HEK293T (cell line): ENCODE data around the gene FERMT2.

Source experiments
- ARNT ChIP-seq: fragments of 450-650 bp; IDR thresholded peaks from 2 replicates; pipeline ENCODE4 v1.6.1; 2017; ENCODE audit warnings: mild to moderate bottlenecking
- BHLHE40 ChIP-seq: fragments of 450-650 bp; IDR thresholded peaks from 2 replicates; pipeline ENCODE4 v1.6.1; 2016; ENCODE audit warnings: mild to moderate bottlenecking, moderate library complexity, borderline replicate concordance
- ELF4 ChIP-seq: fragments of 450-650 bp; IDR thresholded peaks from 2 replicates; pipeline ENCODE4 v1.6.1; 2017; ENCODE audit warnings: antibody characterized with exemption
- FOXA1 ChIP-seq: fragments of 450-650 bp; IDR thresholded peaks from 2 replicates; pipeline ENCODE4 v1.6.1; 2016; ENCODE audit warnings: mild to moderate bottlenecking
- FOXK2 ChIP-seq: fragments of 450-650 bp; IDR thresholded peaks from 2 replicates; pipeline ENCODE4 v1.6.1; 2016; ENCODE audit warnings: mild to moderate bottlenecking
- FOXM1 ChIP-seq: fragments of 450-650 bp; IDR thresholded peaks from 2 replicates; pipeline ENCODE4 v1.6.1; 2017; ENCODE audit warnings: mild to moderate bottlenecking, borderline replicate concordance
- HDGF ChIP-seq: fragments of 450-650 bp; IDR thresholded peaks from 2 replicates; pipeline ENCODE4 v1.6.1; 2017; ENCODE audit warnings: antibody characterized with exemption, borderline replicate concordance
- LEF1 ChIP-seq: fragments of 450-650 bp; IDR thresholded peaks from 2 replicates; pipeline ENCODE4 v1.6.1; 2017; ENCODE audit warnings: mild to moderate bottlenecking, borderline replicate concordance
- NFRKB ChIP-seq: fragments of 450-650 bp; IDR thresholded peaks from 2 replicates; pipeline ENCODE4 v1.6.1; 2016; ENCODE audit warnings: mild to moderate bottlenecking, moderate library complexity
- SP1 ChIP-seq: fragments of 450-650 bp; IDR thresholded peaks from 2 replicates; pipeline ENCODE4 v1.6.1; 2017
- SUZ12 ChIP-seq: fragments of 450-650 bp; IDR thresholded peaks from 2 replicates; pipeline ENCODE4 v1.6.1; 2016; ENCODE audit warnings: mild to moderate bottlenecking
- TARDBP ChIP-seq: fragments of 450-650 bp; IDR thresholded peaks from 2 replicates; pipeline ENCODE4 v1.6.1; 2016
- ZNF384 ChIP-seq: fragments of 450-650 bp; IDR thresholded peaks from 2 replicates; pipeline ENCODE4 v1.6.1; 2016

DNA sequence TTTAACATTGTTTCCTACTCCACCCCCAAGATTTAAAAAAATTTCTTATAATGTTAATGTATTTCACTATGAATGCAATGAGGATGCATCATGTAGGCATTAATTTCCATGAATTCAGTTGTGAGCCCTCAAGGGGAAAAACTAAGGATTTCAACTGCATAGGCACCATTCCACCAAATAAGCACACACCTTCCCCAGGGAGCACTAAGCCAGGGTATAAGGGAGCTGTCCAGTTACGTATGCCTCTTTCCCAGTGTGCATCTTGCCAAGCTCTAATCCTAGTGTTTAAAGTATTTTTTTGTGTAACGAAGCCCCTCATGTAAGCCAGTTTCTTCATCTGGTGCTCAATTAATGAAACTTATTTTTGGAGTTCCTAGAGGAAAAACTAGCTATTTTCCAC lies 6.6 kb downstream of the FERMT2 start:
- TF ChIP-seq LEF1: no peak
- TF ChIP-seq FOXM1: no peak
- TF ChIP-seq FOXA1: no peak
- TF ChIP-seq FOXK2: no peak
- TF ChIP-seq SP1: no peak
- TF ChIP-seq ELF4: no peak
- TF ChIP-seq TARDBP: no peak
- TF ChIP-seq BHLHE40: no peak
- TF ChIP-seq NFRKB: no peak
- TF ChIP-seq ZNF384: no peak
- no peak for TF ChIP-seq ARNT
- no peak for TF ChIP-seq SUZ12
- TF ChIP-seq HDGF: no peak
